Esophagus muscularis mucosa (tissue), 3 donors: Measurements from ENCODE around the gene MRPS11.

Source experiments
- POLR2AphosphoS5 ChIP-seq, 2 donors: sonication (generic); formaldehyde crosslinking; IDR thresholded peaks; one replicate each; pipeline ENCODE4 v1.6.1; 2017; ENCODE audit warnings: antibody characterized with exemption in 2 of 2
- TF ChIP-seq, protein P1 (sequence below), 3 experiments: fragments of 200-600 bp in 2 of 3; fragments of 450-650 bp in 1 of 3; sonication (generic) in 2 of 3; IDR thresholded peaks; one replicate each; pipeline ENCODE4 v1.5.1; 2017 to 2019; ENCODE audit warnings: antibody characterized with exemption in 3 of 3, mild to moderate bottlenecking in 2 of 3, moderate library complexity in 1 of 3

- TF ChIP-seq POLR2AphosphoS5 (IDR thresholded peaks at IDR 0.05) = no peak
- TF ChIP-seq, protein P1, sequence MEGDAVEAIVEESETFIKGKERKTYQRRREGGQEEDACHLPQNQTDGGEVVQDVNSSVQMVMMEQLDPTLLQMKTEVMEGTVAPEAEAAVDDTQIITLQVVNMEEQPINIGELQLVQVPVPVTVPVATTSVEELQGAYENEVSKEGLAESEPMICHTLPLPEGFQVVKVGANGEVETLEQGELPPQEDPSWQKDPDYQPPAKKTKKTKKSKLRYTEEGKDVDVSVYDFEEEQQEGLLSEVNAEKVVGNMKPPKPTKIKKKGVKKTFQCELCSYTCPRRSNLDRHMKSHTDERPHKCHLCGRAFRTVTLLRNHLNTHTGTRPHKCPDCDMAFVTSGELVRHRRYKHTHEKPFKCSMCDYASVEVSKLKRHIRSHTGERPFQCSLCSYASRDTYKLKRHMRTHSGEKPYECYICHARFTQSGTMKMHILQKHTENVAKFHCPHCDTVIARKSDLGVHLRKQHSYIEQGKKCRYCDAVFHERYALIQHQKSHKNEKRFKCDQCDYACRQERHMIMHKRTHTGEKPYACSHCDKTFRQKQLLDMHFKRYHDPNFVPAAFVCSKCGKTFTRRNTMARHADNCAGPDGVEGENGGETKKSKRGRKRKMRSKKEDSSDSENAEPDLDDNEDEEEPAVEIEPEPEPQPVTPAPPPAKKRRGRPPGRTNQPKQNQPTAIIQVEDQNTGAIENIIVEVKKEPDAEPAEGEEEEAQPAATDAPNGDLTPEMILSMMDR (IDR thresholded peaks at IDR 0.05) = no peak
Observed at GRCh38 chr15:88428805-88429605, 38.5 kb upstream of the MRPS11 start.
